GM23338 (cell line): Measurements from ENCODE around the gene LSP1. TPM values are rescaled to one million over a fixed set of nuclear protein-coding genes. Genes with fewer than 3 reads are reported as not detected.

ENCODE experiments used
- ATAC-seq: fragments of 200-7000 bp; cut with Tn5 transposase; 3 replicates; pipeline ENCODE4 v1.9.1; 2020
- DNase-seq: peaks from one replicate; pipeline ENCODE4 v3.0.0-alpha.2; 2015; ENCODE audit warnings: low spot score
- H2AFZ ChIP-seq: fragments of 200-600 bp; sonication (generic); 2 replicates; pipeline ENCODE4 v1.8.0; 2016; ENCODE audit warnings: antibody characterized with exemption, mild to moderate bottlenecking, moderate library complexity
- H3F3A ChIP-seq: fragments of 200-600 bp; sonication (generic); replicated peaks from 2 replicates; pipeline ENCODE4 v1.8.0; 2017; ENCODE audit warnings: antibody characterized with exemption, mixed run types, low read depth
- H3K27ac ChIP-seq: fragments of 200-600 bp; sonication (generic); 2 replicates; pipeline ENCODE4 v1.6.1; 2016; ENCODE audit warnings: low read depth
- H3K27me3 ChIP-seq: fragments of 200-600 bp; sonication (generic); 2 replicates; pipeline ENCODE4 v1.8.0; 2016; ENCODE audit warnings: mild to moderate bottlenecking, mixed run types, moderate library complexity; ENCODE audit not compliant: insufficient read depth
- H3K36me3 ChIP-seq: fragments of 200-600 bp; sonication (generic); 2 replicates; pipeline ENCODE4 v1.8.0; 2016; ENCODE audit warnings: mild to moderate bottlenecking; ENCODE audit not compliant: insufficient read depth
- H3K4me1 ChIP-seq: fragments of 200-600 bp; sonication (generic); 2 replicates; pipeline ENCODE4 v1.8.0; 2016; ENCODE audit warnings: mild to moderate bottlenecking, moderate library complexity; ENCODE audit not compliant: insufficient read depth
- H3K4me2 ChIP-seq: fragments of 200-600 bp; sonication (generic); 2 replicates; pipeline ENCODE4 v1.7.1; 2017; ENCODE audit warnings: mixed run types
- H3K4me3 ChIP-seq: fragments of 200-600 bp; sonication (generic); 2 replicates; pipeline ENCODE4 v1.6.1; 2016; ENCODE audit warnings: mixed run types
- H3K79me2 ChIP-seq: fragments of 200-600 bp; sonication (generic); replicated peaks from 2 replicates; pipeline ENCODE4 v1.8.0; 2017; ENCODE audit warnings: mild to moderate bottlenecking; ENCODE audit not compliant: insufficient read depth
- H3K9me2 ChIP-seq: fragments of 200-600 bp; sonication (generic); 2 replicates; pipeline ENCODE4 v1.8.0; 2017; ENCODE audit not compliant: insufficient read depth
- H4K20me1 ChIP-seq: fragments of 200-600 bp; sonication (generic); replicated peaks from 2 replicates; pipeline ENCODE4 v1.8.0; 2017; ENCODE audit warnings: mild to moderate bottlenecking; ENCODE audit not compliant: insufficient read depth
- H3K27ac Mint-ChIP-seq: 2 replicates; pipeline ENCODE4 v1.8.0; 2020; ENCODE audit warnings: inconsistent platforms, mild to moderate bottlenecking, moderate library complexity, mixed read lengths
- H3K27me3 Mint-ChIP-seq: 3 replicates; pipeline ENCODE4 v1.8.0; 2022; ENCODE audit warnings: low read depth, mild to moderate bottlenecking, moderate library complexity, mixed read lengths, inconsistent platforms; ENCODE audit not compliant: insufficient read depth, poor library complexity
- H3K36me3 Mint-ChIP-seq: 3 replicates; pipeline ENCODE4 v1.8.0; 2021; ENCODE audit warnings: low read depth, mild to moderate bottlenecking, inconsistent platforms, moderate library complexity, mixed read lengths
- H3K4me1 Mint-ChIP-seq: 3 replicates; pipeline ENCODE4 v1.8.0; 2020; ENCODE audit warnings: mild to moderate bottlenecking, inconsistent platforms, mixed read lengths
- H3K4me3 Mint-ChIP-seq: 3 replicates; pipeline ENCODE4 v1.8.0; 2021; ENCODE audit warnings: moderate library complexity, mild to moderate bottlenecking, inconsistent platforms, mixed read lengths
- H3K9me3 Mint-ChIP-seq: 3 replicates; pipeline ENCODE4 v1.8.0; 2020; ENCODE audit warnings: moderate library complexity, mild to moderate bottlenecking, inconsistent platforms, mixed read lengths
- CREB1 ChIP-seq: fragments of 250-450 bp; sonication (Bioruptor Pico); IDR thresholded peaks from 2 replicates; pipeline ENCODE4 v1.5.0; 2020; ENCODE audit warnings: low read depth, mild to moderate bottlenecking, moderate library complexity
- CTCF ChIP-seq, 2 experiments: fragments of 200-600 bp in 1 of 2; sonication (generic) in 1 of 2; conservative IDR thresholded peaks; 2 replicates each; pipeline versions ENCODE4 v1.5.1 to v1.6.1; 2016 to 2017; ENCODE audit warnings: antibody characterized with exemption in 2 of 2, low read depth in 2 of 2, mild to moderate bottlenecking in 2 of 2, moderate library complexity in 1 of 2
- ETS1 ChIP-seq: IDR thresholded peaks from 2 replicates; pipeline ENCODE4 v1.6.1; 2016; ENCODE audit warnings: antibody characterized with exemption
- EZH2 ChIP-seq: fragments of 200-600 bp; sonication (generic); IDR thresholded peaks from one replicate; pipeline ENCODE4 v1.8.0; 2017; ENCODE audit warnings: antibody characterized with exemption, mild to moderate bottlenecking, low read depth; ENCODE audit not compliant: unreplicated experiment
- EZH2phosphoT487 ChIP-seq: fragments of 200-600 bp; sonication (generic); IDR thresholded peaks from one replicate; pipeline ENCODE4 v1.8.1; 2018; ENCODE audit warnings: antibody characterized with exemption; ENCODE audit not compliant: unreplicated experiment
- JUNB ChIP-seq: IDR thresholded peaks from one replicate; pipeline ENCODE4 v1.6.1; 2016; ENCODE audit warnings: antibody characterized with exemption; ENCODE audit not compliant: unreplicated experiment
- NANOG ChIP-seq: IDR thresholded peaks from 2 replicates; pipeline ENCODE4 v1.6.1; 2016; ENCODE audit warnings: antibody characterized with exemption, borderline replicate concordance
- POLR2AphosphoS5 ChIP-seq: IDR thresholded peaks from 2 replicates; pipeline ENCODE4 v1.6.1; 2016; ENCODE audit warnings: antibody characterized with exemption, low read depth
- REST ChIP-seq: IDR thresholded peaks from one replicate; pipeline ENCODE4 v1.6.1; 2018; ENCODE audit warnings: antibody characterized with exemption; ENCODE audit not compliant: unreplicated experiment
- STAT1 ChIP-seq: IDR thresholded peaks from one replicate; pipeline ENCODE4 v1.6.1; 2016; ENCODE audit warnings: antibody characterized with exemption; ENCODE audit not compliant: unreplicated experiment
- ZNF114 ChIP-seq: fragments of 250-450 bp; sonication (Bioruptor Pico); IDR thresholded peaks from 2 replicates; pipeline ENCODE4 v1.5.0; 2020; ENCODE audit warnings: mild to moderate bottlenecking, moderate library complexity
- ZNF331 ChIP-seq: fragments of 250-450 bp; sonication (Bioruptor Pico); IDR thresholded peaks from 2 replicates; pipeline ENCODE4 v1.5.0; 2020; ENCODE audit warnings: low read depth, mild to moderate bottlenecking, moderate library complexity
- ZNF462 ChIP-seq: fragments of 250-450 bp; sonication (Bioruptor Pico); IDR thresholded peaks from 2 replicates; pipeline ENCODE4 v1.5.0; 2020; ENCODE audit warnings: mild to moderate bottlenecking, moderate library complexity
- polyA plus RNA-seq: library from polyadenylated mRNA; unstranded; fragments of >200 nt; fragmentation: Nextera tagmentation; extraction: Ambion mirVana; gene quantifications from 2 replicates; pipeline ENCODE4 v1.2.1, GENCODE V29; 2016
- total RNA-seq: library from RNA; depleted of rRNA; stranded (reverse); fragments of >200 nt; shearing (Covaris generic); gene quantifications from 2 replicates; pipeline ENCODE4 v1.2.3, GENCODE V29; 2014

Gene LSP1
- total and polyA plus RNA-seq, 2 experiments from 2014 or later: 0.84 TPM; not detected in 1

- Histone ChIP-seq H3K4me3 (no peak overlapping the region), H3K27ac (no peak overlapping the region), H3F3A (no peaks in the 10 kb centered on the region), H3K79me2 (no peaks in the 10 kb centered on the region), H4K20me1 (no peaks in the 10 kb centered on the region), H3K9me2 (no peaks in the 10 kb centered on the region), H3K4me1 (no peaks in the 10 kb centered on the region), H3K4me2 (no peak overlapping the region), H3K36me3 (no peaks in the 10 kb centered on the region), H3K27me3 (no peaks in the 10 kb centered on the region), H2AFZ (no peak overlapping the region)
- ATAC-seq: no peak
- Mint-ChIP-seq H3K4me3 (no peak overlapping the region), H3K27ac (no peak overlapping the region), H3K4me1 (peaks cover 2% of the 10 kb centered on the region; the same call in 1 of the 3 replicates), H3K36me3 (no peaks in the 10 kb centered on the region), H3K9me3 (no peaks in the 10 kb centered on the region), H3K27me3 (peaks cover 6% of the 10 kb centered on the region)
- DNase-seq: no peak
- no peak for TF ChIP-seq STAT1
- TF ChIP-seq ZNF331 (CRISPR knock-in tag): no peak
- TF ChIP-seq EZH2phosphoT487: no peak
- no peak for TF ChIP-seq EZH2
- TF ChIP-seq ZNF462 (CRISPR knock-in tag): no peak
- TF ChIP-seq POLR2AphosphoS5: no peak
- TF ChIP-seq REST: no peak
- no peak for TF ChIP-seq NANOG
- no peak for TF ChIP-seq ZNF114 (CRISPR knock-in tag)
- TF ChIP-seq CTCF (conservative IDR thresholded peaks at IDR 0.05; ENCODE audit: low read depth in 2 of 2): no peak
- TF ChIP-seq JUNB: no peak
- no peak for TF ChIP-seq CREB1 (CRISPR knock-in tag)
- no peak for TF ChIP-seq ETS1
These were observed 14.5 kb downstream of the LSP1 start for GRCh38 chr11:1867381-1867780.
